IMR-90 (cell line): Measurements from ENCODE around the gene SARDH. TPM values are rescaled to one million over a fixed set of nuclear protein-coding genes. Genes with fewer than 3 reads are reported as not detected.

Source experiments
- ATAC-seq: fragments of 200-7000 bp; cut with Tn5 transposase; 2 replicates; pipeline ENCODE4 v1.9.1; 2020; ENCODE audit warnings: low read depth, mild to moderate bottlenecking, moderate library complexity
- BruUV-seq: library from RNA; stranded (reverse); fragments of 400-500 nt; replicated peaks from 2 replicates; lab custom pipeline; 2021; lab: Mats Ljungman, UMichigan
- CTCF ChIA-PET: fragments of 300-600 bp; formaldehyde crosslinking; extraction: SDS; loops from one replicate; lab custom pipeline; 2021; ENCODE audit warnings: antibody characterized with exemption; lab: Yijun Ruan, JAX
- POLR2A ChIA-PET: fragments of 300-600 bp; sonication (Branson Sonifier 250); formaldehyde crosslinking; loops from one replicate; lab custom pipeline; 2022; ENCODE audit warnings: antibody characterized with exemption; ENCODE audit not compliant: unreplicated experiment; lab: Charles Lee
- DNase-seq: peaks from one replicate; pipeline ENCODE4 v3.0.0; 2013
- H2AFZ ChIP-seq: replicated peaks from 2 replicates; pipeline ENCODE3; 2013; ENCODE audit warnings: low read length, mild to moderate bottlenecking; ENCODE audit not compliant: poor library complexity
- H2AK5ac ChIP-seq: 2 replicates; pipeline ENCODE4 v1.6.1; 2013; ENCODE audit warnings: low read depth, low read length, inconsistent platforms
- H2AK9ac ChIP-seq: replicated peaks from 2 replicates; pipeline ENCODE3; 2013; ENCODE audit warnings: mild to moderate bottlenecking, low read depth, low read length, moderate library complexity; ENCODE audit not compliant: poor library complexity
- H2BK120ac ChIP-seq: 2 replicates; pipeline ENCODE4 v1.6.1; 2013; ENCODE audit warnings: low read depth, low read length, inconsistent platforms
- H2BK15ac ChIP-seq: 3 replicates; pipeline ENCODE4 v1.6.1; 2013; ENCODE audit warnings: low read depth, low read length, inconsistent platforms
- H2BK20ac ChIP-seq: 2 replicates; pipeline ENCODE4 v1.6.1; 2013; ENCODE audit warnings: low read depth, mild to moderate bottlenecking, inconsistent platforms, low read length, moderate library complexity
- H2BK5ac ChIP-seq: 2 replicates; pipeline ENCODE4 v1.6.1; 2013; ENCODE audit warnings: mild to moderate bottlenecking, low read depth, low read length, inconsistent platforms; ENCODE audit not compliant: poor library complexity, severe bottlenecking
- H3K14ac ChIP-seq: replicated peaks from 2 replicates; pipeline ENCODE4 v1.6.1; 2013; ENCODE audit warnings: low read depth, low read length, inconsistent platforms
- H3K18ac ChIP-seq: 2 replicates; pipeline ENCODE4 v1.6.1; 2013; ENCODE audit warnings: low read depth, low read length, control low read depth
- H3K23ac ChIP-seq: 2 replicates; pipeline ENCODE4 v1.6.1; 2013; ENCODE audit warnings: low read depth, low read length, inconsistent platforms
- H3K27ac ChIP-seq: 2 replicates; pipeline ENCODE4 v1.5.1; 2013; ENCODE audit warnings: mild to moderate bottlenecking, control low read depth, low read length; ENCODE audit not compliant: insufficient read depth
- H3K27me3 ChIP-seq: 2 replicates; pipeline ENCODE4 v1.6.1; 2013; ENCODE audit warnings: low read length; ENCODE audit not compliant: control insufficient read depth, insufficient read depth
- H3K36me3 ChIP-seq: 2 replicates; pipeline ENCODE4 v1.6.1; 2013; ENCODE audit warnings: low read length, mixed read lengths; ENCODE audit not compliant: control insufficient read depth, insufficient read depth
- H3K4ac ChIP-seq: 2 replicates; pipeline ENCODE4 v1.6.1; 2013; ENCODE audit warnings: low read depth, low read length, inconsistent platforms
- H3K4me1 ChIP-seq: 2 replicates; pipeline ENCODE4 v1.6.1; 2013; ENCODE audit warnings: low read length, mixed read lengths; ENCODE audit not compliant: control insufficient read depth, insufficient read depth
- H3K4me2 ChIP-seq: 2 replicates; pipeline ENCODE4 v1.6.1; 2013; ENCODE audit warnings: low read depth, mild to moderate bottlenecking, control low read depth, low read length, moderate library complexity
- H3K4me3 ChIP-seq: 2 replicates; pipeline ENCODE4 v1.5.1; 2013; ENCODE audit warnings: low read depth, mild to moderate bottlenecking, control low read depth, low read length, moderate library complexity; ENCODE audit not compliant: insufficient read depth
- H3K56ac ChIP-seq: 2 replicates; pipeline ENCODE4 v1.6.1; 2013; ENCODE audit warnings: low read length, inconsistent platforms; ENCODE audit not compliant: insufficient read depth; ENCODE audit errors: extremely low read depth
- H3K79me1 ChIP-seq, 2 experiments: 2 replicates each; pipeline ENCODE4 v1.6.1; 2013; ENCODE audit warnings: low read length in 2 of 2, inconsistent platforms in 1 of 2, low read depth in 1 of 2
- H3K9ac ChIP-seq: 2 replicates; pipeline ENCODE4 v1.6.1; 2013; ENCODE audit warnings: low read depth, low read length, control low read depth
- H3K9me1 ChIP-seq: 2 replicates; pipeline ENCODE4 v1.6.1; 2013; ENCODE audit warnings: low read length, inconsistent platforms; ENCODE audit not compliant: insufficient read depth
- H3K9me3 ChIP-seq: 2 replicates; pipeline ENCODE4 v1.6.1; 2013; ENCODE audit warnings: low read length; ENCODE audit not compliant: control insufficient read depth, insufficient read depth
- H4K20me1 ChIP-seq: 2 replicates; pipeline ENCODE4 v1.6.1; 2013; ENCODE audit warnings: low read length, inconsistent platforms; ENCODE audit not compliant: insufficient read depth
- H4K5ac ChIP-seq: 2 replicates; pipeline ENCODE4 v1.6.1; 2013; ENCODE audit warnings: mild to moderate bottlenecking, low read depth, low read length, control low read depth
- H4K8ac ChIP-seq, 2 experiments: 2 replicates each; pipeline ENCODE4 v1.6.1; 2013; ENCODE audit warnings: low read depth in 2 of 2, low read length in 2 of 2, control low read depth in 1 of 2, inconsistent platforms in 1 of 2
- H4K91ac ChIP-seq: 2 replicates; pipeline ENCODE4 v1.6.1; 2013; ENCODE audit warnings: low read depth, low read length, inconsistent platforms; ENCODE audit not compliant: insufficient read depth
- CEBPB ChIP-seq: IDR thresholded peaks from 2 replicates; pipeline ENCODE4 v1.6.1; 2012; ENCODE audit warnings: low read depth, low read length, improper control_type of control experiment
- CHD1 ChIP-seq: IDR thresholded peaks from 2 replicates; pipeline ENCODE4 v1.6.1; 2012; ENCODE audit warnings: low read depth, low read length, improper control_type of control experiment
- POLR2A ChIP-seq: IDR thresholded peaks from 2 replicates; pipeline ENCODE4 v1.6.1; 2012; ENCODE audit warnings: mild to moderate bottlenecking, low read depth, low read length
- RCOR1 ChIP-seq: IDR thresholded peaks from 2 replicates; pipeline ENCODE4 v1.6.1; 2012; ENCODE audit warnings: mild to moderate bottlenecking, low read length, improper control_type of control experiment; ENCODE audit not compliant: insufficient replicate concordance
- USF2 ChIP-seq: fragments of 150-350 bp; IDR thresholded peaks from 2 replicates; pipeline ENCODE4 v1.6.1; 2017; ENCODE audit warnings: mild to moderate bottlenecking, antibody characterized with exemption, low read length, low read depth
- whole genome bisulfite sequencing, 2 experiments: methylation state at CpG; one replicate each; pipeline versions ENCODE4 v1.1.5 to v1.1.7; 2013; ENCODE audit warnings: missing lambda C conversion rate in 2 of 2; ENCODE audit not compliant: insufficient read length in 1 of 2; ENCODE audit errors: extremely low coverage in 2 of 2; 5-methylcytosine and 5-hydroxymethylcytosine counted together
- dilution Hi-C: fragments of 300-500 bp; cut with HindIII; formaldehyde crosslinking; loops from one replicate; pipeline ENCODE4 v1.14.3; 2018; ENCODE audit warnings: low sequenced_read_pairs; ENCODE audit not compliant: unreplicated experiment
- in situ Hi-C: fragments of 300-500 bp; cut with MboI; formaldehyde crosslinking; loops from 3 replicates; pipeline ENCODE4 v1.14.3; 2019; ENCODE audit warnings: low sequenced_read_pairs, inconsistent platforms, mixed read lengths
- intact Hi-C: fragments of 100-400 bp; cut with micrococcal nuclease; formaldehyde crosslinking; loops from 2 replicates; pipeline ENCODE4 v1.10.0; 2022
- polyA plus RNA-seq, 3 experiments: library from polyadenylated mRNA; depleted of rRNA; stranded (reverse); fragments of >200 nt; gene quantifications; 2 replicates each; pipeline ENCODE4 v1.2.3, GENCODE V29; 2012; ENCODE audit warnings: low replicate concordance in 1 of 3
- total RNA-seq: library from RNA; depleted of rRNA; stranded (reverse); fragments of >200 nt; gene quantifications from 2 replicates; pipeline ENCODE4 v1.2.3, GENCODE V29; 2012

Gene SARDH
- total and polyA plus RNA-seq, 2 of the 4 experiments (the other 2 are of a cell fraction), result 5.0 to 7.5 TPM

GRCh38 chr9:133686642-133687575 lies 51.2 kb downstream of the SARDH start:
- H2AK9ac ChIP-seq, result no peak overlapping the region
- no peaks in the 10 kb centered on the region for H3K27me3 ChIP-seq
- H3K14ac ChIP-seq, result no peak overlapping the region
- no peak overlapping the region for H2BK20ac ChIP-seq
- intact Hi-C loops (no loop called here), dilution Hi-C loops (no loop called here), in situ Hi-C loops (no loop called here)
- H3K56ac ChIP-seq, result no peak overlapping the region
- no peak overlapping the region for H3K9ac ChIP-seq
- no peak overlapping the region for H2BK5ac ChIP-seq
- TF ChIP-seq CEBPB (no peak), USF2 (no peak), POLR2A (no peak), RCOR1 (no peak), CHD1 (no peak)
- H2BK15ac ChIP-seq, result no peak overlapping the region
- H4K91ac ChIP-seq, result no peak overlapping the region
- no peak overlapping the region for H3K23ac ChIP-seq
- no peak overlapping the region for H3K27ac ChIP-seq
- H4K8ac ChIP-seq, result no peak overlapping the region
- POLR2A ChIA-PET, result no interaction called here
- H3K36me3 ChIP-seq, result no peaks in the 10 kb centered on the region
- no TSS peak for BruUV-seq
- H4K5ac ChIP-seq, result no peak overlapping the region
- no peak overlapping the region for H3K4me2 ChIP-seq
- DNase-seq (no peak), ATAC-seq (no peak)
- H3K9me1 ChIP-seq, result no peaks in the 10 kb centered on the region
- no peak overlapping the region for H2BK120ac ChIP-seq
- no peak overlapping the region for H3K4me3 ChIP-seq
- no peaks in the 10 kb centered on the region for H3K4me1 ChIP-seq
- H3K18ac ChIP-seq, result no peak overlapping the region
- 88% methylated on average over 6 of the region's 24 CpGs; no CpG with 5 or more reads in 1 of the 2 experiments for WGBS, 2 experiments
- CTCF ChIA-PET, result no interaction called here
- no peak overlapping the region for H2AK5ac ChIP-seq
- H3K79me1 ChIP-seq, result no peaks in the 10 kb centered on the region
- H2AFZ ChIP-seq, result no peak overlapping the region
- no peak overlapping the region for H3K4ac ChIP-seq
- H3K9me3 ChIP-seq, result no peaks in the 10 kb centered on the region
- H4K20me1 ChIP-seq, result no peaks in the 10 kb centered on the region
